GM06990 (cell line): ENCODE results near the gene NOL6.
"Not testable (repeated sequence)": the region's sequence is repeated elsewhere in the genome, so short reads cannot be mapped to it uniquely, and the experiment has no call there.

ENCODE experiments used
- DNase-seq: peaks from one replicate; pipeline ENCODE4 v3.0.0-alpha.2; 2011; ENCODE audit not compliant: insufficient read length; ENCODE audit errors: extremely low read depth
- H3K27me3 ChIP-seq: replicated peaks from 2 replicates; pipeline ENCODE4 v1.6.0; 2011; ENCODE audit warnings: low read length; ENCODE audit not compliant: control insufficient read depth, insufficient read depth
- H3K36me3 ChIP-seq: 2 replicates; pipeline ENCODE4 v1.5.1; 2011; ENCODE audit warnings: low read length; ENCODE audit not compliant: control insufficient read depth, insufficient read depth
- H3K4me3 ChIP-seq: replicated peaks from 2 replicates; pipeline ENCODE4 v1.5.1; 2011; ENCODE audit warnings: low read depth, mild to moderate bottlenecking, control low read depth, low read length
- CTCF ChIP-seq: IDR thresholded peaks from 2 replicates; pipeline ENCODE4 v1.5.1; 2011; ENCODE audit warnings: low read length, control low read depth, mild to moderate bottlenecking, inconsistent platforms; ENCODE audit not compliant: insufficient read depth, poor library complexity, severe bottlenecking

The NOL6 gene

GRCh38 chr9:33463151-33463550, 10.6 kb downstream of the NOL6 start:
- Histone ChIP-seq H3K27me3 (no peaks in the 10 kb centered on the region), H3K36me3 (peaks cover 55% of the 10 kb centered on the region), H3K4me3 (no peak overlapping the region)
- no peak for TF ChIP-seq CTCF
- no peak for DNase-seq

- DNase-seq, result no peak
- H3K4me3 ChIP-seq, result no peak overlapping the region
- TF ChIP-seq CTCF, result no peak
- no peaks in the 10 kb centered on the region for H3K27me3 ChIP-seq
- H3K36me3 ChIP-seq, result peaks cover 42% of the 10 kb centered on the region
Measured at GRCh38 chr9:33461492-33461891, 12.2 kb downstream of the NOL6 start.

- peaks cover 37% of the 10 kb centered on the region for H3K36me3 ChIP-seq
- no peaks in the 10 kb centered on the region for H3K27me3 ChIP-seq
- no peak for DNase-seq
- TF ChIP-seq CTCF, result no peak
- no peak overlapping the region for H3K4me3 ChIP-seq
Measured at GRCh38 chr9:33460854-33461253, 12.9 kb downstream of the NOL6 start.

GRCh38 chr9:33459115-33459514, 14.6 kb downstream of the NOL6 start:
- Histone ChIP-seq H3K4me3 (no peak overlapping the region), H3K27me3 (no peaks in the 10 kb centered on the region), H3K36me3 (peaks cover 24% of the 10 kb centered on the region)
- DNase-seq, result no peak
- TF ChIP-seq CTCF, result no peak

GRCh38 chr9:33458444-33458843, 15.3 kb downstream of the NOL6 start:
- H3K27me3 ChIP-seq, result no peaks in the 10 kb centered on the region
- no peak overlapping the region for H3K4me3 ChIP-seq
- TF ChIP-seq CTCF, result no peak
- H3K36me3 ChIP-seq, result peaks cover 19% of the 10 kb centered on the region
- peak; percentile 60 for DNase-seq

GRCh38 chr9:33455945-33456344, 17.8 kb downstream of the NOL6 start:
- DNase-seq, result no peak
- Histone ChIP-seq H3K36me3 (peaks cover 2% of the 10 kb centered on the region; the same call in 1 of the 2 replicates), H3K4me3 (no peak overlapping the region), H3K27me3 (no peaks in the 10 kb centered on the region)
- no peak for TF ChIP-seq CTCF

- H3K27me3 ChIP-seq, H3K4me3 ChIP-seq, DNase-seq, H3K36me3 ChIP-seq: not testable (repeated sequence)
Measured at GRCh38 chr9:33455456-33455855, 18.3 kb downstream of the NOL6 start.

GRCh38 chr9:33454661-33455026, 19.1 kb downstream of the NOL6 start:
- H3K27me3 ChIP-seq, DNase-seq, H3K36me3 ChIP-seq, H3K4me3 ChIP-seq: not testable (repeated sequence)
